BJ (cell line): ENCODE measurements around the gene JOSD1. TPM values are rescaled to one million over a fixed set of nuclear protein-coding genes. Genes with fewer than 3 reads are reported as not detected.

Experiments used
- CTCF ChIA-PET: fragments of 350-600 bp; formaldehyde crosslinking; extraction: SDS; loops from one replicate; lab custom pipeline; 2021; ENCODE audit warnings: antibody characterized with exemption, inconsistent platforms; lab: Yijun Ruan, JAX
- POLR2A ChIA-PET: fragments of 300-600 bp; sonication (Branson Sonifier 250); formaldehyde crosslinking; extraction: SDS; loops from one replicate; lab custom pipeline; 2021; ENCODE audit warnings: antibody characterized with exemption; lab: Charles Lee
- DNase-seq: peaks from one replicate; pipeline ENCODE4 v3.0.0-alpha.2; 2011; ENCODE audit warnings: low read depth
- H3K27me3 ChIP-seq: 2 replicates; pipeline ENCODE4 v1.6.0; 2011; ENCODE audit warnings: low read length; ENCODE audit not compliant: control insufficient read depth, insufficient read depth
- H3K36me3 ChIP-seq: 2 replicates; pipeline ENCODE4 v1.5.1; 2011; ENCODE audit warnings: low read length; ENCODE audit not compliant: control insufficient read depth, insufficient read depth
- H3K4me3 ChIP-seq: 2 replicates; pipeline ENCODE4 v1.5.1; 2011; ENCODE audit warnings: low read depth, mild to moderate bottlenecking, control low read depth, low read length
- CTCF ChIP-seq: IDR thresholded peaks from 2 replicates; pipeline ENCODE4 v1.5.1; 2011; ENCODE audit warnings: low read depth, mild to moderate bottlenecking, control low read depth, inconsistent platforms, low read length, moderate library complexity; ENCODE audit not compliant: insufficient read depth
- polyA plus RNA-seq: library from polyadenylated mRNA; depleted of rRNA; stranded (reverse); fragments of >200 nt; gene quantifications from 2 replicates; pipeline ENCODE4 v1.2.3, GENCODE V29; 2011

Gene JOSD1
- polyA plus RNA-seq, 1 experiment: 43.6 TPM

DNA sequence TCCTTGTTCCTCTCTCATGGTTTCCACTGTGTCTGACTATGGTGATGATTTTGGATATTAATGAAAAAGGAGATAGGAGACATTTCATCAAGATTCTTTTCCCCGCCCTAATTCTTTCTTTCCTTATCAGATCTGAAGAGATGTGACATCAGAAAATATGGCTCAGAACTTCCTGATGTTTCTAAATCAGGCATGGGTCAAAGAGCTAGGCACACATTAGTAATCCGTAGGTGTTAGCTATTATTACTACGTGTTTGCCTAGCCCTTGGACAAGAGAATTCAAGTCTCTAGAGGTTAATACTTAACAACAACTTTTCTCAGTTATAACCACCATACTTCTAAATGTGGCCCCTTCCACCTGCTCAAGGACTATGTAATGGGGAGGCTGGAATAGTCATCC is 5.8 kb downstream of the JOSD1 start:
- POLR2A ChIA-PET: interaction anchor here (0.7 kb wide), 1 partner anchor 10 kb away, joined by 3 read pairs; no protein-coding TSS in a partner anchor
- CTCF ChIA-PET: interaction anchor here (1.5 to 2.8 kb wide), 2 partner anchors 13 kb away, joined by 6 to 18 read pairs; partner anchors contain the start of gene TOMM22
- Histone ChIP-seq H3K27me3 (no peaks in the 10 kb centered on the region), H3K36me3 (peaks cover 1% of the 10 kb centered on the region; the same call in 1 of the 2 replicates), H3K4me3 (no peak overlapping the region)
- no peak for DNase-seq
- TF ChIP-seq CTCF: no peak

DNA sequence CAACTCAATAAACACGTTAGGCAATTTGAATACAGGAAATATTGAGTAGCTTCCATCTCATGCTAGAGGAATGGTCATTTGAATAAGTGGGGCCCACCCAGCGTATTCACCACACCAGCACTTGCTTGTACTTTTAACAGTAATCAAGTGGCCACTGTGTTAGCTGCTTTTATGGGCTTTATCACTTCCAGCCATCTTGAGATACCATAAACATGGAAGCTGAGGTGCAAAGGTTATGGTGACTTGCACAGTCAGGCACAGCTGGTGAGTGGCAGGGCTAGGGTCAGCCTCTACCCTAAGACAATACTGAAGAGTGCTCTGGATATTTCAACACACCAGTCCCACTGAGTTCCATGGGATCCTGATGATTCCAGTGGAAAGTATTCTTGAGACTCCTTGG is 6.7 kb downstream of the JOSD1 start:
- CTCF ChIA-PET: interaction anchor here (1.5 kb wide), 1 partner anchor 12 kb away, joined by 6 read pairs; the partner anchor contains the start of gene TOMM22

DNA sequence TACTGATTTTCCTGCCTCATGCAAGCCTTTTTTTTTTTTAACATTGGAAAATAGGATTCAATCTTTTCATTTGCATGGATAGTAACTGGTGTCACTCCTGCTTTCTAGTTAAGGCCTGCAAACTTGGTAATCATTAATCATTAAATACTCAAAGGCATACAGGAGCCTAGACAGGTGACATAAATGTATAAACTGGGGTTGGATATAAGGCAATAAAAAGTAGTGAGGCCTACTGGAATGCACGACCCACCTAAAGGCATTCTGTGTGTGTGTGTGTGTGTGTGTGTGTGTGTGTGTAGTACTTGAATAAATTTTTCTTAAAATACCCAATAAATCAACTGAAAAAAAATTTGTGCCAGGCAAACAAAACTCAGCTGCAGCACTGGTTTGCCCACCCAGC is 11.1 kb downstream of the JOSD1 start:
- no peak for TF ChIP-seq CTCF
- ChIA-PET CTCF (interaction anchor here (1.1 to 2.6 kb wide), 3 partner anchors 8 to 31 kb away, joined by 5 to 10 read pairs (median 6); partner anchors contain the start of gene TOMM22), POLR2A (no interaction called here)
- Histone ChIP-seq H3K4me3 (no peak overlapping the region), H3K27me3 (no peaks in the 10 kb centered on the region), H3K36me3 (peaks cover 24% of the 10 kb centered on the region)
- DNase-seq: no peak

More for the DNA sequence above, 6.7 kb downstream of the JOSD1 start:
- H3K4me3 ChIP-seq: no peak overlapping the region
- H3K36me3 ChIP-seq: peaks cover 4% of the 10 kb centered on the region; the same call in 1 of the 2 replicates
- POLR2A ChIA-PET: no interaction called here
- no peak for DNase-seq
- TF ChIP-seq CTCF: no peak
- H3K27me3 ChIP-seq: no peaks in the 10 kb centered on the region

DNA sequence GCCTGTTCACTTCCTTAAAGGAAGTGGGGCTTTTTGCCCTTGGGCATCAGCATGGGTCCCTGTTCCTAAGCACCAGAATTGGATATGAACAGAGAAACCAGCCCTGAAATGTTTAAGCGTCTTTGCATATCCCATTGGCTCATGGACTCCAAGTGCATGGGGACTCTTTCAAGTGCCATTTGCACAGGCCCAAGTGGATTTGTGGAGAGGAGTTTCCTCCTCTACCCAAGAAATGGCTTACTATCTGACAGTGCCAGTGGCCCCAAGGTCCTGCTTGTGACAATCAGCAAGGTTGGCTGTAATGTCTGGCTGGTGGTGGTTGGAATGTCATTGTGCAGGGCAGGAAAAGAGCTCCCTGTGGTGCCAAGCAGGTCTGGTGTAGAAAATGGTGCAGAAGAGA is 15.0 kb downstream of the JOSD1 start:
- POLR2A ChIA-PET: no interaction called here
- H3K36me3 ChIP-seq: peaks cover 26% of the 10 kb centered on the region
- H3K4me3 ChIP-seq: no peak overlapping the region
- no peak for TF ChIP-seq CTCF
- DNase-seq: no peak
- no peaks in the 10 kb centered on the region for H3K27me3 ChIP-seq
- CTCF ChIA-PET: no interaction called here

- ChIA-PET CTCF (interaction anchor here (1.0 kb wide), 1 partner anchor 15 kb away, joined by 3 read pairs; no protein-coding TSS in a partner anchor), POLR2A (no interaction called here)
- Histone ChIP-seq H3K36me3 (peaks cover 26% of the 10 kb centered on the region), H3K27me3 (no peaks in the 10 kb centered on the region), H3K4me3 (no peak overlapping the region)
- no peak for DNase-seq
- TF ChIP-seq CTCF: no peak
These were observed 15.8 kb downstream of the JOSD1 start for GRCh38 chr22:38684895-38685294.
